Transverse colon (tissue), 3 donors: Measurements from ENCODE around the gene FAM20B.

Experiments used
- EP300 ChIP-seq: sonication (generic); formaldehyde crosslinking; IDR thresholded peaks from one replicate; pipeline ENCODE4 v1.6.1; 2017; ENCODE audit warnings: antibody characterized with exemption, low read depth
- TF ChIP-seq, protein P1 (sequence below), 5 experiments: fragments of 200-600 bp in 3 of 5; fragments of 450-650 bp in 2 of 5; sonication (generic) in 3 of 5; IDR thresholded peaks; 1 replicate in 2 of 5; 2 replicates in 3 of 5; pipeline ENCODE4 v1.5.1; 2016 to 2017; ENCODE audit warnings: antibody characterized with exemption in 5 of 5, inconsistent platforms in 3 of 5, mild to moderate bottlenecking in 2 of 5, moderate library complexity in 1 of 5

DNA sequence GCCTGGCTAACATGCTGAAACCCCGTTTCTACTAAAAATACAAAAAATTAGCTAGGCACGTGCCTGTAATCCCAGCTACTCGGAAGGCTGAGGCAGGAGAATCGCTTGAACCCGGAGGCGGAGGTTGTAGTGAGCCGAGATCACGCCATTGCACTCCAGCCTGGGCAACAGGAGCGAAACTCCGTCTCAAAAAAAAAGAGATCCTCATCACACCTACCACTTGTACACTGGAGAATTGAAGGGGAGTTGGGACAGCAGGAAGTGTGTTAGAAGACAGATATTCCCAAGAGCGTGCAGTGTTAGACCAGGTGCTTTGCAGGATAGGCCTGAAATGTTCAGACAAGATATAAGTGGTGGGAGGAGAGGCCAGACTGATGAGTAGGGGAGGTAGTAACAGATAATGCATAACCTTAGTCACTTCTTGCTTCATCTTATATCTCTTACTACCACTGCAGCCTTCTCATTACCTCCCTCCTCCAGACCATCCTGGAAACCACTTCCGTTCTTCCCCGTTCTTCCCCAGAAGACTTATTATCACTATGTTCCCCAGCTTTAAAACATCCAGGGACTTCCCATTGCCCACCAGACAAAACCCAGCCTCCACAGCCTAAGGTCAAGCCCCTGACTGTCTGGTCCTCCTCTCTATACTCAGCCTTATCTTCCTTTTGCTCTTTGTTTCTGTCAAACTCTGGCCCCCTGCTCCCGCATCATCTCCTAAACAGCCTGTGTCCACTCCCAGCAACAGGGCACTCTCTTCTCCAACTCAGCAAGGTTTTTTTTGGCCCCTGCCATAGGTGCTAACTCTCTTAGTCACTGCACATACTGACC lies 21.3 kb downstream of the FAM20B start:
- TF ChIP-seq, protein P1, sequence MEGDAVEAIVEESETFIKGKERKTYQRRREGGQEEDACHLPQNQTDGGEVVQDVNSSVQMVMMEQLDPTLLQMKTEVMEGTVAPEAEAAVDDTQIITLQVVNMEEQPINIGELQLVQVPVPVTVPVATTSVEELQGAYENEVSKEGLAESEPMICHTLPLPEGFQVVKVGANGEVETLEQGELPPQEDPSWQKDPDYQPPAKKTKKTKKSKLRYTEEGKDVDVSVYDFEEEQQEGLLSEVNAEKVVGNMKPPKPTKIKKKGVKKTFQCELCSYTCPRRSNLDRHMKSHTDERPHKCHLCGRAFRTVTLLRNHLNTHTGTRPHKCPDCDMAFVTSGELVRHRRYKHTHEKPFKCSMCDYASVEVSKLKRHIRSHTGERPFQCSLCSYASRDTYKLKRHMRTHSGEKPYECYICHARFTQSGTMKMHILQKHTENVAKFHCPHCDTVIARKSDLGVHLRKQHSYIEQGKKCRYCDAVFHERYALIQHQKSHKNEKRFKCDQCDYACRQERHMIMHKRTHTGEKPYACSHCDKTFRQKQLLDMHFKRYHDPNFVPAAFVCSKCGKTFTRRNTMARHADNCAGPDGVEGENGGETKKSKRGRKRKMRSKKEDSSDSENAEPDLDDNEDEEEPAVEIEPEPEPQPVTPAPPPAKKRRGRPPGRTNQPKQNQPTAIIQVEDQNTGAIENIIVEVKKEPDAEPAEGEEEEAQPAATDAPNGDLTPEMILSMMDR (IDR thresholded peaks at IDR 0.05): no peak
- no peak for TF ChIP-seq EP300
